ENCODE data around the gene TMC8.

DNA sequence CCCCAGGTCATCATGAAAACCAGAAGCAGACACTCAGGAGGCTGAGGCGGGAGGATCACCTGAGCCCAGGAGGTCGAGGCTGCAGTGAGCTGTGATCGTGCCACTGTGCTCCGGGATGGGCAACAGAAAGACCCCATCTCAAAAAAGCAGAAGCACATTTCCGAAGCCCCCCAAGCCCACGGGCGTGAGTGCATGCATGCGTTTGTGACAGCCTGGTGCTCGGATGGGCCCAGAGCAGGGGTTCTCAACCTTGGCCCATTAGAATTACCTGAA lies 21.1 kb upstream of the TMC8 start:
- no peak for TF ChIP-seq POLR2AphosphoS5 (IDR thresholded peaks at IDR 0.05; ENCODE audit: low read depth, low read length)
- no peak for TF ChIP-seq POLR2A (IDR thresholded peaks at IDR 0.05; ENCODE audit: low read depth, low read length)
- TF ChIP-seq TAF1 (IDR thresholded peaks at IDR 0.05; ENCODE audit: low read depth, low read length): no peak
- no peak for TF ChIP-seq SPI1 (IDR thresholded peaks at IDR 0.05; ENCODE audit: low read depth, low read length)

Data from GM12891 (cell line).